WTC11 (cell line): Measurements from ENCODE around the gene CTXN1. TPM values are rescaled to one million over a fixed set of nuclear protein-coding genes. Genes with fewer than 3 reads are reported as not detected.
A peak's percentile ranks its signal among the peaks of the same experiment; 100 is the strongest.

Source experiments
- ATAC-seq: fragments of 200-7000 bp; cut with Tn5 transposase; 2 replicates; pipeline ENCODE4 v1.10.0; 2021; ENCODE audit warnings: mild to moderate bottlenecking, moderate library complexity
- CTCF ChIA-PET: fragments of 300-600 bp; sonication (Branson Sonifier 250); formaldehyde crosslinking; loops from one replicate; lab custom pipeline; 2021; ENCODE audit warnings: antibody characterized with exemption; lab: Charles Lee
- POLR2A ChIA-PET: fragments of 350-600 bp; sonication (Branson Sonifier 250); formaldehyde crosslinking; loops from one replicate; lab custom pipeline; 2021; ENCODE audit warnings: antibody characterized with exemption; lab: Charles Lee
- DNase-seq: peaks from one replicate; pipeline ENCODE4 v3.0.0; 2021; ENCODE audit warnings: low spot score
- H3K27ac Mint-ChIP-seq: 2 replicates; pipeline ENCODE4 v1.8.0; 2021; ENCODE audit warnings: mixed read lengths
- H3K27me3 Mint-ChIP-seq: 2 replicates; pipeline ENCODE4 v1.8.0; 2021; ENCODE audit warnings: low read depth, mild to moderate bottlenecking, moderate library complexity, mixed read lengths
- H3K36me3 Mint-ChIP-seq: 2 replicates; pipeline ENCODE4 v1.8.0; 2021; ENCODE audit warnings: mixed read lengths
- H3K4me1 Mint-ChIP-seq: 2 replicates; pipeline ENCODE4 v1.8.0; 2022; ENCODE audit warnings: mixed read lengths
- H3K4me3 Mint-ChIP-seq: 2 replicates; pipeline ENCODE4 v1.8.0; 2021; ENCODE audit warnings: mild to moderate bottlenecking, moderate library complexity, mixed read lengths
- H3K9me3 Mint-ChIP-seq: 2 replicates; pipeline ENCODE4 v1.8.0; 2021; ENCODE audit warnings: mixed read lengths
- ATF1 ChIP-seq: sonication (generic); formaldehyde crosslinking; IDR thresholded peaks from 2 replicates; pipeline ENCODE4 v1.8.1; 2023; ENCODE audit warnings: mild to moderate bottlenecking, moderate library complexity, missing genetic modification reagents
- ATF6 ChIP-seq: sonication (generic); formaldehyde crosslinking; IDR thresholded peaks from 2 replicates; pipeline ENCODE4 v1.8.1; 2023; ENCODE audit warnings: mild to moderate bottlenecking, missing genetic modification reagents
- E2F5 ChIP-seq: sonication (generic); formaldehyde crosslinking; IDR thresholded peaks from 2 replicates; pipeline ENCODE4 v1.8.1; 2022; ENCODE audit warnings: mild to moderate bottlenecking, moderate library complexity, missing genetic modification reagents
- FOXJ3 ChIP-seq: sonication (generic); formaldehyde crosslinking; IDR thresholded peaks from 2 replicates; pipeline ENCODE4 v1.9.0; 2021; ENCODE audit warnings: missing genetic modification reagents, mild to moderate bottlenecking, borderline replicate concordance
- MAX ChIP-seq: sonication (generic); formaldehyde crosslinking; IDR thresholded peaks from 2 replicates; pipeline ENCODE4 v1.8.0; 2022; ENCODE audit warnings: mild to moderate bottlenecking, missing genetic modification reagents
- MLX ChIP-seq: sonication (generic); formaldehyde crosslinking; IDR thresholded peaks from 2 replicates; pipeline ENCODE4 v1.8.1; 2023; ENCODE audit warnings: mild to moderate bottlenecking, missing genetic modification reagents, moderate library complexity
- NFE2L1 ChIP-seq: sonication (generic); formaldehyde crosslinking; IDR thresholded peaks from 2 replicates; pipeline ENCODE4 v1.8.1; 2023; ENCODE audit warnings: missing genetic modification reagents
- TEAD1 ChIP-seq: sonication (generic); formaldehyde crosslinking; IDR thresholded peaks from 2 replicates; pipeline ENCODE4 v1.8.0; 2022; ENCODE audit warnings: mild to moderate bottlenecking, missing genetic modification reagents
- ZNF121 ChIP-seq: sonication (generic); formaldehyde crosslinking; IDR thresholded peaks from 2 replicates; pipeline ENCODE4 v1.8.0; 2023; ENCODE audit warnings: missing genetic modification reagents
- ZNF232 ChIP-seq: sonication (generic); formaldehyde crosslinking; IDR thresholded peaks from 2 replicates; pipeline ENCODE4 v1.8.0; 2022; ENCODE audit warnings: mild to moderate bottlenecking, missing genetic modification reagents
- ZNF423 ChIP-seq: fragments of 250-450 bp; sonication (Bioruptor Pico); IDR thresholded peaks from 2 replicates; pipeline ENCODE4 v2.1.2; 2022; ENCODE audit warnings: mild to moderate bottlenecking, moderate library complexity
- ZNF671 ChIP-seq: fragments of 250-450 bp; sonication (Bioruptor Pico); IDR thresholded peaks from 2 replicates; pipeline ENCODE4 v1.8.0; 2021; ENCODE audit warnings: mild to moderate bottlenecking
- total RNA-seq: library from RNA; stranded (reverse); gene quantifications from 3 replicates; pipeline ENCODE4 v1.2.3, GENCODE V29; 2021

CTXN1 gene
- total RNA-seq, 1 experiment from 2014 or later, result 48.2 TPM

GRCh38 chr19:7968796-7969554 is 43.0 kb upstream of the CTXN1 start:
- POLR2A ChIA-PET, result interaction anchor here (1.1 kb wide), 1 partner anchor 26 kb away, joined by 6 read pairs; the partner anchor contains the start of gene TIMM44
- H3K27me3 Mint-ChIP-seq, result no peaks in the 10 kb centered on the region
- H3K36me3 Mint-ChIP-seq, result peaks cover 57% of the 10 kb centered on the region

GRCh38 chr19:7968008-7968795 is 42.3 kb upstream of the CTXN1 start:
- Mint-ChIP-seq H3K4me1 (peaks cover 24% of the 10 kb centered on the region), H3K27me3 (no peaks in the 10 kb centered on the region), H3K4me3 (no peak overlapping the region; the same call in 1 of the 2 replicates), H3K36me3 (peaks cover 55% of the 10 kb centered on the region), H3K27ac (peak overlapping the region; percentile 68), H3K9me3 (no peaks in the 10 kb centered on the region)
- no peak for ATAC-seq
- ChIA-PET POLR2A (no interaction called here), CTCF (interaction anchor here (4.9 to 5.1 kb wide), 2 partner anchors 24 to 34 kb away, joined by 64 to 90 read pairs; partner anchors contain the start of gene TIMM44)
- TF ChIP-seq ZNF232 (CRISPR knock-in tag) (no peak), NFE2L1 (CRISPR knock-in tag) (no peak), ZNF671 (CRISPR knock-in tag) (no peak), ATF6 (CRISPR knock-in tag) (no peak), E2F5 (CRISPR knock-in tag) (no peak), ATF1 (CRISPR knock-in tag) (no peak)
- DNase-seq, result no peak

More at GRCh38 chr19:7968796-7969554, 43.0 kb upstream of the CTXN1 start:
- DNase-seq, result no peak
- Mint-ChIP-seq H3K9me3 (no peaks in the 10 kb centered on the region), H3K4me3 (peak overlapping the region; percentile 24), H3K4me1 (peaks cover 24% of the 10 kb centered on the region), H3K27ac (peak overlapping the region; percentile 91)
- CTCF ChIA-PET, result interaction anchor here (0.6 to 5.1 kb wide), 9 partner anchors 9 to 131 kb away, joined by 3 to 90 read pairs (median 13); partner anchors contain the start of gene TIMM44
- 0 out of 2 replicates have a peak, but pooled peaks have one; percentile 11 for TF ChIP-seq TEAD1
- TF ChIP-seq ZNF423 (CRISPR knock-in tag), result no peak
- no peak for ATAC-seq

- Mint-ChIP-seq H3K9me3 (no peaks in the 10 kb centered on the region), H3K27ac (no peak overlapping the region), H3K4me3 (no peak overlapping the region), H3K4me1 (peaks cover 22% of the 10 kb centered on the region), H3K36me3 (peaks cover 66% of the 10 kb centered on the region), H3K27me3 (no peaks in the 10 kb centered on the region)
- TF ChIP-seq ZNF121 (CRISPR knock-in tag) (peak; percentile 81; the same call in 1 of the 2 replicates), MLX (CRISPR knock-in tag) (no peak)
- DNase-seq, result no peak
- no peak for ATAC-seq
- CTCF ChIA-PET, result no interaction called here
- POLR2A ChIA-PET, result interaction anchor here (0.7 kb wide), 1 partner anchor 12 kb away, joined by 3 read pairs; no protein-coding TSS in a partner anchor
These were observed 40.2 kb upstream of the CTXN1 start for GRCh38 chr19:7965921-7966665.

- peaks cover 15% of the 10 kb centered on the region for H3K4me1 Mint-ChIP-seq
- ChIA-PET POLR2A (no interaction called here), CTCF (no interaction called here)
- no peaks in the 10 kb centered on the region for H3K27me3 Mint-ChIP-seq
- TF ChIP-seq MAX (CRISPR knock-in tag) (no peak), FOXJ3 (CRISPR knock-in tag) (no peak)
- H3K4me3 Mint-ChIP-seq, result no peak overlapping the region
- H3K9me3 Mint-ChIP-seq, result no peaks in the 10 kb centered on the region
- no peak for ATAC-seq
- peaks cover 66% of the 10 kb centered on the region for H3K36me3 Mint-ChIP-seq
- peak overlapping the region; percentile 76 for H3K27ac Mint-ChIP-seq
- no peak for DNase-seq
These were observed 39.4 kb upstream of the CTXN1 start for GRCh38 chr19:7965259-7965841.
